Amniotic stem cell (primary cell): ENCODE data around the gene ZNF273.
"Not testable (repeated sequence)": the region's sequence is repeated elsewhere in the genome, so short reads cannot be mapped to it uniquely, and the experiment has no call there.

Experiments used
- DNase-seq: peaks from one replicate; lab custom pipeline; 2025; lab: John Stamatoyannopoulos, UW

ZNF273 gene

GRCh38 chr7:64946772-64947171, 43.7 kb downstream of the ZNF273 start:
- no peak for DNase-seq

- DNase-seq: no peak
These were observed 44.4 kb downstream of the ZNF273 start for GRCh38 chr7:64947252-64948000.

- DNase-seq: not testable (repeated sequence)
These were observed 45.7 kb downstream of the ZNF273 start for GRCh38 chr7:64948774-64949173.

GRCh38 chr7:64950673-64951072, 47.6 kb downstream of the ZNF273 start:
- not testable (repeated sequence) for DNase-seq

- peak; percentile 6 for DNase-seq
These were observed 48.3 kb downstream of the ZNF273 start for GRCh38 chr7:64951250-64951848.

- DNase-seq: no peak
These were observed 56.1 kb downstream of the ZNF273 start for GRCh38 chr7:64959072-64959747.

- DNase-seq: no peak
These were observed 62.5 kb downstream of the ZNF273 start for GRCh38 chr7:64965594-64965993.

GRCh38 chr7:64978497-64979203, 75.6 kb downstream of the ZNF273 start:
- no peak for DNase-seq
